IPS-20b (cell line): ENCODE data around the gene TTC27.
"Not testable (repeated sequence)": the region's sequence is repeated elsewhere in the genome, so short reads cannot be mapped to it uniquely, and the experiment has no call there.

Source experiments
- H3K27ac ChIP-seq: one replicate; pipeline ENCODE4 v1.5.1; 2013; ENCODE audit warnings: low read length
- H3K27me3 ChIP-seq: 2 replicates; pipeline ENCODE4 v1.6.1; 2013; ENCODE audit warnings: mild to moderate bottlenecking, low read length, inconsistent platforms; ENCODE audit not compliant: insufficient read depth
- H3K36me3 ChIP-seq: 2 replicates; pipeline ENCODE4 v1.6.1; 2013; ENCODE audit warnings: low read depth, mild to moderate bottlenecking, inconsistent platforms, low read length, moderate library complexity; ENCODE audit not compliant: insufficient read depth
- H3K4me1 ChIP-seq: 2 replicates; pipeline ENCODE4 v1.6.1; 2013; ENCODE audit warnings: mild to moderate bottlenecking, control low read depth, inconsistent platforms, low read length, moderate library complexity; ENCODE audit not compliant: insufficient read depth
- H3K4me3 ChIP-seq: 2 replicates; pipeline ENCODE4 v1.5.1; 2013; ENCODE audit warnings: mild to moderate bottlenecking, low read length, inconsistent platforms
- H3K9ac ChIP-seq: 2 replicates; pipeline ENCODE4 v1.6.1; 2013; ENCODE audit warnings: low read depth, mild to moderate bottlenecking, inconsistent platforms, low read length, moderate library complexity
- H3K9me3 ChIP-seq: 2 replicates; pipeline ENCODE4 v1.6.1; 2013; ENCODE audit warnings: mild to moderate bottlenecking, low read depth, low read length, inconsistent platforms; ENCODE audit not compliant: insufficient read depth

The TTC27 gene

GRCh38 chr2:32846274-32846673 lies 218.4 kb downstream of the TTC27 start:
- H3K27ac ChIP-seq, H3K4me1 ChIP-seq, H3K36me3 ChIP-seq, H3K9ac ChIP-seq, H3K4me3 ChIP-seq, H3K27me3 ChIP-seq: not testable (repeated sequence)
- H3K9me3 ChIP-seq: peaks cover 23% of the 10 kb centered on the region

GRCh38 chr2:32847734-32848133 lies 219.9 kb downstream of the TTC27 start:
- Histone ChIP-seq H3K27me3 (no peaks in the 10 kb centered on the region), H3K9me3 (peaks cover 23% of the 10 kb centered on the region), H3K9ac (no peak overlapping the region), H3K36me3 (no peaks in the 10 kb centered on the region), H3K4me1 (no peaks in the 10 kb centered on the region), H3K4me3 (no peak overlapping the region), H3K27ac (no peak overlapping the region)

GRCh38 chr2:32849456-32850194 lies 221.8 kb downstream of the TTC27 start:
- Histone ChIP-seq H3K9ac (no peak overlapping the region), H3K27ac (no peak overlapping the region), H3K27me3 (no peaks in the 10 kb centered on the region), H3K4me3 (no peak overlapping the region), H3K4me1 (no peaks in the 10 kb centered on the region), H3K9me3 (peaks cover 19% of the 10 kb centered on the region), H3K36me3 (no peaks in the 10 kb centered on the region)

GRCh38 chr2:32851777-32852439 lies 224.1 kb downstream of the TTC27 start:
- Histone ChIP-seq H3K9me3 (no peaks in the 10 kb centered on the region), H3K36me3 (no peaks in the 10 kb centered on the region), H3K27me3 (no peaks in the 10 kb centered on the region), H3K4me3 (no peak overlapping the region), H3K9ac (no peak overlapping the region), H3K27ac (no peak overlapping the region), H3K4me1 (no peaks in the 10 kb centered on the region)

- H3K4me3 ChIP-seq: no peak overlapping the region
- no peaks in the 10 kb centered on the region for H3K9me3 ChIP-seq
- H3K4me1 ChIP-seq: no peaks in the 10 kb centered on the region
- no peak overlapping the region for H3K27ac ChIP-seq
- H3K9ac ChIP-seq: no peak overlapping the region
- H3K27me3 ChIP-seq: no peaks in the 10 kb centered on the region
- no peaks in the 10 kb centered on the region for H3K36me3 ChIP-seq
These were observed 225.0 kb downstream of the TTC27 start for GRCh38 chr2:32852856-32853255.

GRCh38 chr2:32856891-32857290 lies 229.0 kb downstream of the TTC27 start:
- Histone ChIP-seq H3K4me1 (no peaks in the 10 kb centered on the region), H3K4me3 (no peak overlapping the region), H3K27me3 (no peaks in the 10 kb centered on the region), H3K27ac (no peak overlapping the region), H3K36me3 (no peaks in the 10 kb centered on the region), H3K9ac (no peak overlapping the region), H3K9me3 (no peaks in the 10 kb centered on the region)

- no peak overlapping the region for H3K4me3 ChIP-seq
- no peak overlapping the region for H3K27ac ChIP-seq
- H3K27me3 ChIP-seq: no peaks in the 10 kb centered on the region
- no peak overlapping the region for H3K9ac ChIP-seq
- no peaks in the 10 kb centered on the region for H3K4me1 ChIP-seq
- no peaks in the 10 kb centered on the region for H3K9me3 ChIP-seq
- H3K36me3 ChIP-seq: no peaks in the 10 kb centered on the region
These were observed 230.9 kb downstream of the TTC27 start for GRCh38 chr2:32858713-32859112.

GRCh38 chr2:32860385-32860784 lies 232.5 kb downstream of the TTC27 start:
- no peaks in the 10 kb centered on the region for H3K4me1 ChIP-seq

GRCh38 chr2:32862269-32863055 lies 234.6 kb downstream of the TTC27 start:
- Histone ChIP-seq H3K9me3 (no peaks in the 10 kb centered on the region), H3K4me1 (no peaks in the 10 kb centered on the region), H3K27me3 (no peaks in the 10 kb centered on the region), H3K27ac (no peak overlapping the region), H3K36me3 (no peaks in the 10 kb centered on the region), H3K9ac (no peak overlapping the region), H3K4me3 (no peak overlapping the region)

More at GRCh38 chr2:32860385-32860784, 232.5 kb downstream of the TTC27 start:
- no peaks in the 10 kb centered on the region for H3K36me3 ChIP-seq
- no peak overlapping the region for H3K27ac ChIP-seq
- H3K9me3 ChIP-seq: no peaks in the 10 kb centered on the region
- H3K9ac ChIP-seq: no peak overlapping the region
- no peak overlapping the region for H3K4me3 ChIP-seq
- H3K27me3 ChIP-seq: no peaks in the 10 kb centered on the region

GRCh38 chr2:32863326-32863725 lies 235.5 kb downstream of the TTC27 start:
- Histone ChIP-seq H3K9me3 (no peaks in the 10 kb centered on the region), H3K27ac (no peak overlapping the region), H3K36me3 (no peaks in the 10 kb centered on the region)

GRCh38 chr2:32863803-32864202 lies 236.0 kb downstream of the TTC27 start:
- no peaks in the 10 kb centered on the region for H3K4me1 ChIP-seq
- no peak overlapping the region for H3K4me3 ChIP-seq
- no peaks in the 10 kb centered on the region for H3K36me3 ChIP-seq
- no peaks in the 10 kb centered on the region for H3K9me3 ChIP-seq
- no peak overlapping the region for H3K27ac ChIP-seq
- no peak overlapping the region for H3K9ac ChIP-seq
- no peaks in the 10 kb centered on the region for H3K27me3 ChIP-seq

More at GRCh38 chr2:32863326-32863725, 235.5 kb downstream of the TTC27 start:
- H3K4me1 ChIP-seq: no peaks in the 10 kb centered on the region
- no peak overlapping the region for H3K9ac ChIP-seq
- H3K4me3 ChIP-seq: no peak overlapping the region
- H3K27me3 ChIP-seq: no peaks in the 10 kb centered on the region
